A549 (cell line): ENCODE measurements around the gene CMIP.

ENCODE experiments used
- CBX2 ChIP-seq: fragments of 200-600 bp; sonication (generic); IDR thresholded peaks from 2 replicates; pipeline ENCODE4 v1.6.1; 2016; ENCODE audit warnings: low read depth, mild to moderate bottlenecking, borderline replicate concordance
- CEBPB ChIP-seq, 2 experiments: fragments of >200 bp in 1 of 2; sonication (Bioruptor Twin) in 1 of 2; formaldehyde crosslinking in 1 of 2; IDR thresholded peaks; 2 replicates each; pipeline ENCODE4 v1.6.1; 2012 to 2016
- EHF ChIP-seq: fragments of 250-450 bp; sonication (Bioruptor Pico); IDR thresholded peaks from 2 replicates; pipeline ENCODE4 v1.5.0; 2020; ENCODE audit warnings: mild to moderate bottlenecking
- JUNB ChIP-seq: fragments of >200 bp; sonication (Bioruptor Twin); formaldehyde crosslinking; IDR thresholded peaks from 2 replicates; pipeline ENCODE4 v1.6.1; 2016
- POLR2A ChIP-seq: IDR thresholded peaks from 2 replicates; pipeline ENCODE4 v1.6.1; 2012; ENCODE audit warnings: mild to moderate bottlenecking, low read length
- RCOR1 ChIP-seq: fragments of 150-350 bp; IDR thresholded peaks from 2 replicates; pipeline ENCODE4 v1.6.1; 2014; ENCODE audit warnings: antibody characterized with exemption, low read length, low read depth
- TF ChIP-seq, protein P1 (sequence below): fragments of >200 bp; sonication (Bioruptor Twin); formaldehyde crosslinking; IDR thresholded peaks from 3 replicates; pipeline ENCODE4 v1.5.1; 2016

DNA sequence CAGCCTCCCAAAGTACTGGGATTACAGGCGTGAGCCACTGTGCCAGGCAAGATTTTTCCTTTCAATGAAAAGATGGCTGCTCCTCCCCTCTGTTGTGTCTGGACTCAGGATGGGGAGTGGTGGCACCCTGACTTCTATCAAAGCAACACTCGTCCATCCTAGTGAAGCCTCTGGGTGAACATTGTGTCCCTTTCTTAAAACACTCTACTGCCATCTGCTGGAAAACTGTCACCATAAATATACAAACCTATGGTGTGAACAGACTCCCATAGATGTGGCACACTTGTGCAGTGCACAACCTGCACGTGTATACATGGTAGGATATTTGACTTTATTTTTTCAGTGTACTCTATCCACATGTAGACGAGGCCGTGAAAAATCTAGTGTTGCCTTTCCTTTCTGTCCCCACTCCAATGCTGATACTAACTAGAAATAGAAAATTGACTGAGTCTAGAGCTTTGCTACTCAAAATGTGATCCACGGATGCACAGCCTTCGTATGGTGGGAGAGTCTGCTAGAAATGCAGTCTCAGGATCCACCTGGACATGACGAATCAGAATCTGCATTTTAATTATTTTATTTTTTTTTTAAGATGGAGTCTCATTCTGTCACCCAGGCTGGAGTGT is 278.6 kb downstream of the CMIP start:
- TF ChIP-seq, protein P1, sequence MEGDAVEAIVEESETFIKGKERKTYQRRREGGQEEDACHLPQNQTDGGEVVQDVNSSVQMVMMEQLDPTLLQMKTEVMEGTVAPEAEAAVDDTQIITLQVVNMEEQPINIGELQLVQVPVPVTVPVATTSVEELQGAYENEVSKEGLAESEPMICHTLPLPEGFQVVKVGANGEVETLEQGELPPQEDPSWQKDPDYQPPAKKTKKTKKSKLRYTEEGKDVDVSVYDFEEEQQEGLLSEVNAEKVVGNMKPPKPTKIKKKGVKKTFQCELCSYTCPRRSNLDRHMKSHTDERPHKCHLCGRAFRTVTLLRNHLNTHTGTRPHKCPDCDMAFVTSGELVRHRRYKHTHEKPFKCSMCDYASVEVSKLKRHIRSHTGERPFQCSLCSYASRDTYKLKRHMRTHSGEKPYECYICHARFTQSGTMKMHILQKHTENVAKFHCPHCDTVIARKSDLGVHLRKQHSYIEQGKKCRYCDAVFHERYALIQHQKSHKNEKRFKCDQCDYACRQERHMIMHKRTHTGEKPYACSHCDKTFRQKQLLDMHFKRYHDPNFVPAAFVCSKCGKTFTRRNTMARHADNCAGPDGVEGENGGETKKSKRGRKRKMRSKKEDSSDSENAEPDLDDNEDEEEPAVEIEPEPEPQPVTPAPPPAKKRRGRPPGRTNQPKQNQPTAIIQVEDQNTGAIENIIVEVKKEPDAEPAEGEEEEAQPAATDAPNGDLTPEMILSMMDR, result peak; percentile 90
- TF ChIP-seq EHF (CRISPR knock-in tag) (no peak), CBX2 (no peak), JUNB (no peak), POLR2A (no peak), RCOR1 (no peak), CEBPB (IDR thresholded peaks at IDR 0.05) (no peak)
